CD4-positive, alpha-beta T cell treated with Interleukin-12 subunit alpha and Interleukin-12 subunit beta, for 1 hour (primary cell): ENCODE results near the gene LITAFD.
"Not testable (repeated sequence)": the region's sequence is repeated elsewhere in the genome, so short reads cannot be mapped to it uniquely, and the experiment has no call there.

ENCODE experiments used
- DNase-seq: peaks from one replicate; pipeline ENCODE4 v3.0.0-alpha.2; 2020

LITAFD gene

GRCh38 chr16:8882041-8882617 lies at the start of gene LITAFD:
Gene LITAFD (plus strand): TSS chr16:8882351. CDS start chr16:8884356, 2,005 bp downstream.
- no peak for DNase-seq

DNA sequence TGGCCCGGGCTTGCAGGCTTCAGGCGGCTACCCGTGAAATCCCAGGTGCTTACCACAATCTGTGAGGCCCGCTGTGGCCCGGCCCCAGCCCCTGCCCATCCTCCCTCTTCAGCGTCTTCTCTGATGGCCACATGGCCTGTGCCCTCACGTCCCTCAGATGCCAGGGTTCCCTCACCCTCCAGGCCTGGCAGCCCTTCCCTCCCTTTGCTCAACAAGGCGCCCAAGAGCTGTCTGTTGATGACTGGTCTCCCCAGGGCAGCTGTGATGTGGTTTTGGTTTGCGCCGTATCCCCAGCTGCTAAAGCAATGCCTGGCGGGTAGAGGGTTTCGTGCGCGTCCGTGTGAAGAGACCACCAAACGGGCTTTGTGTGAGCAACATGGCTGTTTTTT lies 49.4 kb upstream of the LITAFD start:
- no peak for DNase-seq

GRCh38 chr16:8836797-8837196 lies 45.4 kb upstream of the LITAFD start:
- DNase-seq: not testable (repeated sequence)

DNA sequence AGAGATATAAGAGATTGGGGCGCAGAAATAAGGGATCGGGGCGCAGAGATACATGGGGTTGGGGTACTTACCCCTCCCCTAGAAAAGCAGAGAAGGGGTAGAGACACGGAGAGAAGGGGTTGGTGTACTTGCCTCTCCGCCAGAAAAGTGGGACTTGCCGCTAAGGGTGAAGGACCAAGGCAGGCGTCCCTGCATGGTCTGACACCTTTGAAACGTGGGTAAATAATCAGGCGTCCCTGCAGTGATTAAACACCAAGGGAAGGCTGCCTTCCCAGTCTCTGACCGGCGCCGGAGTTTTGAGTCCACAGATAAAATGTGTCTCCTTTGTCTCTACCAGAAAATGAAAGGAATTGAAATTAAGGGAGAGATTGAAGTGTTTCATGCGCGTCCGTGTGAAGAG lies 44.6 kb upstream of the LITAFD start:
- DNase-seq: not testable (repeated sequence)

- DNase-seq: not testable (repeated sequence)
Observed at GRCh38 chr16:8842016-8842415, 40.1 kb upstream of the LITAFD start.

GRCh38 chr16:8843296-8843695 lies 38.9 kb upstream of the LITAFD start:
- not testable (repeated sequence) for DNase-seq

DNA sequence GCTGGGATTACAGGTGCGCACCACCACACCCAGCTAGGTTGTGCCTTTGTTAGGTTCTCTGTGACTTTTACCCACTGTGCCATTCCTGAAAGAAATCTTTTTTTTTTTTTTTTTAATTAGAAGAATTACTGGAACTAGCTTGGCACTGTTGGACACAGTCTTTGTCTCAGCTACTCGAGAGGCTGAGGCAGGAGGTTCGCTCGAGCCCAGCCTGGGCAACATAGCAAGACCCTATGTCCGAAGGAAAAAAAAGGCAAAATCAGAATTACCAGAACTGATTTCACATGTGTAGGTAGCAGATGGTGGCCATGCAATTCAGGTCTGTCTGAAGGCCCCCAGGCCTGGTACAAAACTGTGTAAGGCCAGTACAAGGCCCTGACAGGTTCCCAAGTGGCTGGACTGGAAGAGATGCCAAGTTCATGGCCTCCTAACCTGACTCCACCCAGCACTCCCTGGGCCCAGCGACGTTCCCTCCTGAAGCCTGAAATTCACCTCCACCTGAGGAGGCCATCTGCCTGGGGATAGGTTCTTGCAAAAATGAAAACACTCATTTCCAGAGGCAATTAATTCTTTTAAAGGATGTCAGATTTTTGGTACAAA lies 36.4 kb upstream of the LITAFD start:
- no peak for DNase-seq

DNA sequence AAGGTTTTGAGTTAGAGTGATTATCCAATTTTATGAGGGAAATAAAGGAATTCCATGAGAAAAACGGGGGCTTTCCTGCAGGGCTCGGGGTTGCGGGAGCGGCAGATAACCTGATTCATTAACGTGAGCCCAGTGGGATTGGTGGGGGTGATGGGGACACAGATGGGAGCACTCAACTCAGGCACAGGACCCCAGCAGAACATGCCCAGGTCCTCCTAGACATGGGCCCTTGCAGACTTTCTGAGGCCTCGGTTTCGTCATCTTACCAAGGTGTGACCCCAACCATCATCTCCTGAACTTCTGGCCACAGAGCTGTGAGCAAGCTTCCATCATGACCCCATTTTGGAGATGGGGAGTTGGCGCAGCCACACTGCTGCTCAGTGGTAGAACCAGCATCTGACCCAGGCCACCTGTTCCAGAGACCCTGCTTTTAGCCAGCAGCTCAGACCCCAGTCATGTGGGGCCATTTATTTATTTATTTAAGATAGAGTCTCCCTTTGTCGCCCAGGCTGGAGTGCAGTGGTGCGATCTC lies 35.7 kb upstream of the LITAFD start:
- DNase-seq: no peak

- no peak for DNase-seq
Observed at GRCh38 chr16:8847145-8847544, 35.0 kb upstream of the LITAFD start.

DNA sequence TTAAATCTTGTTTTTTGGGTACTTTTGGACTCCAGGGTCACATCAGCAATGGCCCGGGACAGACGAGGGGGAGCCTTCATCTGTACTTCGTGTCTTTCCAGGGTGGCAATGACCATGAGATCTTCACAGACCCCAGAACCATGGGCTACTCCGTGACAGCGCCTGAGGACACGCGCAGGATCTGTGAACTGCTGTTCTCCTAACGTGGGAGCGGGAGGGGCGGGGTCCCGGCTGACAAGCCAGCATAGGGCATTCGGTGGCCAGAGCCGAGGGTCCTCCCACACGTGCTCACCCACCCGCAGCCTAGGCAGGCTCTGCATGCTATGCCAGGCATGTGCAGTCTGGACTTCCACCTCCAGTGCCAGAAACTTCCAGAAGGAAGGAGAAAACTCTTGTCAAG lies 34.5 kb upstream of the LITAFD start:
- no peak for DNase-seq

GRCh38 chr16:8848231-8848938 lies 33.8 kb upstream of the LITAFD start:
- DNase-seq: no peak

DNA sequence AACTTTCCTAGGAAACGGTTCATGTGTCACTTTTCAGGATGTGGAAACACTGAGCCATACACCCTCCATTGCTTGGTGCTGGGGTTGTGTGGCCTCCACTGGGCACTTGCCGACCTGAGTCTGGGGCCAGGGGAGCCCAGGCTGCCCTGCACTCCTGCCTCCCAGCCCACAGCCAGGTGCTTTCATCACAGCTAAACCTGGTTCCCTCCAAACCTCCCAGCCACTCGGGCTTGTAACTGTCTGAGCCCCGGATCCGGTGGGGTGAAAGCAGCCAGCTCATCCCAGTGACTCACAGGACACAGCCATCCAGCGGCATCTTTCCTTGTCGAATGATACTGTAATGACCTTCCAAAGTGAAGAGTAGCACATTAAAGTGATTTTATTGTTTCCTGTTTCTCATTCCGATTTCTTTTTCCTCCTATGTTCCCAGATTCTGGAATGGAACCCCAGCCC lies 33.2 kb upstream of the LITAFD start:
- DNase-seq: no peak

DNA sequence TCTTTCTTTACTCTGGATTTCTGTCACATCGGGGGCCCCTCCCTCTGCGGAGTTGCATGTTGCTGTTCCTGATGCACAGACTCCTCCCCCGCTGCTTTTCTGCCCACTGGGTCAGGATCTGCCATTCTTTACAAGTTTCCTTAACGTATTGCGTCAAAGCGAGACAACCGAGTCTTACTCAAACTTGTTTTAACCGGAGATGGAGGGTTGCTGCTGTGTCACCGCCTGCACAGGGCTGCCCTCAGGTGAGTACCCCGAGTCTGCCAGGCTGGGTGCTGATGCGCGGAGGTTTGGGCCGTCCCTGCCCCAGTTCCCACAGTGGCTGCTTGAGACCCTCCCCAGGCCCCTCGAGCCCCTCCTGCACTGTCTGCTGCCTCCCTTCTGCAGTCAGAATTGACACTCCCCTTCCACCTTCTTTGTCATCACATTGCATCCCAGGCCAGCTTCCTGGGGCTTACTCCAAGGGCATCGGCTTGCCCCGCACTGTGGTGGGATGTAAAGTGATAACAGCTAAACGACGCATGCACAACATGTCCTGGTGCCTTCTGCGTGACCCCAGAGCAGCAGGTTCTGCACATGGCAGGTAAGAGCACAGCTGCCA lies 32.6 kb upstream of the LITAFD start:
- no peak for DNase-seq

- no peak for DNase-seq
Observed at GRCh38 chr16:8850279-8850885, 31.8 kb upstream of the LITAFD start.

DNA sequence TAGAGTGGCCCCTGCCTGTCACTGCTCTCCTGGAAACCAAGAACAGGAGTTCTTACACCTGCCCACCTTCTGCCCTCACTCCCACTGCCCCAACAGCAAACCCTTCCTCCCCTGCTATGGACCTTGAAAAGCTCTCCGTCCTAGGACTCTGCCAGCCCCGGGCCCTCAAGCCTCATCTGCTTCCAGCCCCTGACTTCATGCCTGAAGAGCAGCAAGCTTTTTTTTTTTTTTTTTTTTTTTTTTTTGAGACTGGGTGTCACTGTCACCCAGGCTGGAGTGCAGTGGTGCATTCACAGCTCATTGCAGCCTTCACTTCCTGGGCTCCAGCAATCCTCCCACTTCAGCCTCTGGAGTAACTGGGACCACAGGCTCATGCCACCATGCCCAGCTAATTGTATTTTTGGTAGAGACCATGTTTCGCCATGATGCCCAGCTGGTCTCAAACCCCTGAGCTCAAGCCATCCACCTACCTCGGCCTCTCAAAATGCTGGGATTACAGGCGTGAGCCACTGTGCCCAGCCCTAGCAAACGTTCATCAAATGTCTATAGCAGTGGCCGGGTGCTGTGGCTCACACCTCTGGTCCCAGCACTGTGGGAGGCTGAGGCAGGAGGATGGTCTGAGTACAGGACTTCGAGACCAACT lies 30.3 kb upstream of the LITAFD start:
- DNase-seq: no peak

- DNase-seq: no peak
Observed at GRCh38 chr16:8852534-8852933, 29.6 kb upstream of the LITAFD start.

- DNase-seq: no peak
Observed at GRCh38 chr16:8853150-8853549, 29.0 kb upstream of the LITAFD start.

GRCh38 chr16:8853611-8854010 lies 28.5 kb upstream of the LITAFD start:
- DNase-seq: no peak

GRCh38 chr16:8854298-8854948 lies 27.7 kb upstream of the LITAFD start:
- DNase-seq: no peak

DNA sequence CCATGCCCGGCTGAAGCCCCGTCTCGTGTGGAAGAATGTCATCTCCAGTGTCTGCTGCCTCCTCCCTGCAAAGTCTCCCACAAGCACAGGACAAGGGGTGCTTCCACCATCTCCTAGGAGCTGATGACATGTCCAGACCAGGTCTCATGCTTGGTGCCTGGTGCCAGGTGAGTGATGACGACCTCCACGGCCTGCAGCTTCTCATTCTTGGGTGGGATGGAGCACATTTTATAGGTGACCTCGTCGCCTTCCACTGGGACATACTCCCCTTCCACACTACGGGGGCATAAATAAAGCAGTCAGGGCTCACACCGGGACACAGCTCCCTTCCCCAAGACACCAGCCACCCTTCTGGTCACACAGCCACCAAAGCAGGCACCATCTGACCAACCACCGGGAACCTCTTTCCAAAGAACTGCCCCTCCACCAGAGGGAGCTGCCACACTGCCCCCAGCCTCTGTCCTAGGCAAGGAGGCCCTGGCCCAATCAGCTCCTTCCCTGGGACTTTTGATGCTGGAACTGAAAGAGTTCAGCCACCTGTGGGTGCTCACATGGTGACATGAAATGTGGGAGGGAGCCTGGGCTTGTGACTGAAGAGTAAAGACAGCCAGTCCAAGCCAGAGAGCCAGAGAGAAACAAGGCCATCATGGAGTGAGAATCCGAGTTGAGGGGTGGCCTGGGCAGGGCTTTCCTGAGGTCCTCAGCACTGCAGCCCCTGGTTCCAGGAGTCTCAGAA lies 26.9 kb upstream of the LITAFD start:
- DNase-seq: no peak

DNA sequence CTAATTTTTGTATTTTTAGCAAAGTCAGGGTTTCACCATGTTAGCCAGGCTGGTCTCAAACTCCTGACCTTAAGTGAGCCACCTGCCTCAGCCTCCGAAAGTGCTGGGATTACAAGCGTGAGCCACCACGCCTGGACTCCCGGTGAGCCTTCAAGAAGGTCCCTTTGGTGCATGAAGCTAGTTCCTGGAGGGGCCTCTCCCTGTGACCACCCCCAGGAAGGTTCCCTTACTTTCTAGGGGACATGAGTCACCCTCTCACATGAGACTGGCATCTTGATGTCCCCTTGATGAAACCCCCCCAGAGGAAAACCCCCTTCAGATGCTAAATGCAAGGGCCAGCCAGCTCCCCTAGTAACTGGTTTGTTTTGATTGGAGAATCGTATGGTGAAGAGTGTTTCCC lies 26.2 kb upstream of the LITAFD start:
- no peak for DNase-seq
